NT2/D1 (cell line): ENCODE results near the gene NRM.
"Not testable (repeated sequence)": the region's sequence is repeated elsewhere in the genome, so short reads cannot be mapped to it uniquely, and the experiment has no call there.

Experiments
- SUZ12 ChIP-seq: IDR thresholded peaks from 2 replicates; pipeline ENCODE4 v1.6.1; 2011; ENCODE audit not compliant: insufficient read length, insufficient read depth; ENCODE audit errors: extremely low read depth
- YY1 ChIP-seq: IDR thresholded peaks from 2 replicates; pipeline ENCODE4 v1.6.1; 2011; ENCODE audit not compliant: insufficient read length, insufficient read depth

GRCh38 chr6:30657922-30658321 lies 32.9 kb downstream of the NRM start:
- TF ChIP-seq YY1, SUZ12: not testable (repeated sequence)
